ENCODE measurements around the gene HEXA.

HEXA gene

DNA sequence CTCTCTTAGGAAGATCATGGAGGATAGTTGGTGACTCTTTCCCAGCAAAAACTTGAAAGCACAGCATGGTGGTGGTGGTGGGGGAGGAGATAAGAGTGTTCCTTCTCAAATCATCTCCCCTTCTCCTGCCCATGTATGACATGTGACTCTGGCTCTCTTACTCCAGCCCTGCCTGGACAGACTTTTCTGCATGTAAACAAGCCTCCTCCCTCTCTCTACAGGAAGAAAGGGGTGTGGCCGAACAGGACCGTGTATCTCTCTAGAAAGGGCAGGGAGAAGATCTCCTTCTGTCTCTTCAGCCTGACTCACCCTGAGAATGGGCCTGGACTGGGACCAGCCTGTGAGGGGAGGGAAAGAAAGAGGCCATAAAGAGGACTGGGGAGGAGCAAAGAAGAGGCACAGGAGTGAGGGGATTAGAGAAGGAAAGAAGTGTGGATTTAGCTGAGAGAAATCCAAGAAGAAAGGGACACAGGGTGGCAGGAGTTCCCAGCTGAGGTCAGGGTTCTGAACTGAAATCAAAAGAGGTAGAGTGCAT, 57.3 kb downstream of the HEXA start:
- no peak for DNase-seq

DNA sequence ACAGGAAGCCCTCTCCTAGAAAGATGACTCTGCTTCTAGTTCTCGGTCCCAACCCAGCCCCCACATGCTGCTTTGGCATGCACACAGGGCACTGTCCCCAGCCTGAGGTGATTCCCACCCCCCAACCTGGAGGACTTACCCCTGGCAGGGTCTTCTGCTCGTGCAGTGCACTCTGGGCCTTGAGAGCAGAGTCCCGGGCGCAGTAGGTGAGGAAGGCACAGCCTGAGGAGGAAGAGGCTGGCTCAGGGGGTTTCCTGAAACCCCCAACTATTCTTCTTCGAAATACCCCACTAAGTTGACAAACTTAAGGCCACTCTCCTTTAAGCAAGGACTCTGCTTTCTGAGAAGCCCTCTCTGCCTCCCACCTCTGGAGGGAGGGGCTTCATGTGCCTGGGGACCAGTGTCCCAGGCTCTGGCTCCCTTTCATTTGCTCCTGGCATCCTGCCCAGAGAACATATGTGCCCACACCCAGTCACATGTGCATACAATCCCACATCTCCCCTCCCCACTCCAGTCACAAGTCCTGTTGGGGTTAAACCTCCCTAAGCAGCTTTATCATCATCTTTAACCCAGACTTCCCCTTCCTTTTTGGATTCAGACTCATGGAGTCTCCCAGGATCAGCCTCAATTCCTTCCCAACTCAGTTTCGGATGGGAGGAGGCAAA, 60.0 kb downstream of the HEXA start:
- DNase-seq: peak; percentile 7

DNA sequence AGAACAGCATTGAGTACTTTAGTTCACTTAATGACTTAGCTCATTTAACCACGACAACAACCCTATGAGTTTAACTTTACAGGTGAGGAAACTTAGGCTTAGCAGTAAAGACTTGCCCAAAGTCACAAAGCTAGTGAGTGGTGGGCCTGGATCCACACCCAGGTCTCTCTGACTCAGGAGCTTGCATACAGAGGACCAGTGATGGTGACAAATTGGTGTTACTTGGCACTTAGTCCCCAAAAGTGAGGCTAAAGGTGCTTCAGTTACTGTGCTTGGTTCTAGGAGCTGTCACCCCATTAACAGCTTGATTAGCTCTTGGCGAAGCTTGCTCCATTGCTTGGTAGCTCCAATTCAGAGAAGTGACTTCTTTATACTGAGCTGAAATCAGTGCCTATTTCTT, 61.9 kb downstream of the HEXA start:
- no peak for DNase-seq

DNA sequence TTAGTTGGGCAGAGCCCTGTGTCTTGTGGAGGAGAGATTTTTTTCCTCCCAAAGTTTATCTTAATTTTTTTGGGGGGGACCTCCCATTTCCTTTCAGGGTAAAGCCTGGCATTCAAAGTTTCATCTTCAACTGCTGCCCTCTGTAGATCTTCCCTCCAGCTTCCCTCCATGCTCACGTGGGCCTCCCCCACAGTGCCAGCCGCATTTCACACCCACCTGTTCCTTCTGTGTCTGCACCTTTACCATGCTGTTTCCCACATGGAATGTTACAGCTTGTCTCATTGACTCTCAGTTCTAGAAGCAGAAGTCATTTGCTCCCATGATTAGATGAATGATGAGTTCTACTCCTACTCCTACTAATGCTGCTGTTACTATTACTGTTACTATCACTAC, 62.4 kb downstream of the HEXA start:
- DNase-seq: no peak

DNA sequence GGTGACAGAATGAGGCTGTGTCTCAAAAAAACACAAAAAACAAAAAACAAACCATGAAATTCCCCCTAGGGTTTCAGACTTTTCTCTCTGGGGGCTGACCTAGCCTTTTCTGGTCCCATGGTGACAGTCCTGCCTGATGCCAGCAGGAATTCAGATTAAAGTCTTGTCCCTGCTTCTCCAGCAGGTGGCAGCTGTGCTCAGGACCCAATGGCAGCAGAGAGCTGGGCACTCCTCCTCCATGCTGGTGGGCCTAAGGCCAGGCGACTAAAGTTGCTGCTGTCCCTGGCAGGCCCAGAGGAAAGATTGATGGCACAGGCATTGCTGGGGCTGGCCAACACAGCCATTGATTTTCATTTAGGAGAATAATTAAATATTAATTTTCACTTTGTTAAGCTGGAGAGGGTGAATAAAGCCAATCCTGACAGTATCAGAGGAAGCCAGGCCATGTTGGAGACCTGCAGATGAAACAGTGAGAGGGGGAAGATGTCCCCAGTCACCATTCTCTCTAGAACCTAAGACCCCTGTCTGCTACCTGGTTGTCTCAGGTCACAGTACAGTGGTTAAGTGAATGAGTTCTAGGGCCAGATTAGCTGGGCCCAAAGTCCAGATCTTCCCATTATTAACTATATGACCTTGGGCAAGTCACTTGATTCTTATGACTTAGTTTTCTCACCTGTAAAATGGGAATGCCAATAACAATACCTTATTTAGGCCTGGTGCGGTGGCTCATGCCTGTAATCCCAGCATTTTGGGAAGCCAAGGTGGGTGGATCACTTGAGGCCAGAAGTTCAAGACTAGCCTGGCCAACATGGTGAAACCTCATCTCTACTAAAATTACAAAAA, 63.0 kb downstream of the HEXA start:
- peak; percentile 17 for DNase-seq

DNA sequence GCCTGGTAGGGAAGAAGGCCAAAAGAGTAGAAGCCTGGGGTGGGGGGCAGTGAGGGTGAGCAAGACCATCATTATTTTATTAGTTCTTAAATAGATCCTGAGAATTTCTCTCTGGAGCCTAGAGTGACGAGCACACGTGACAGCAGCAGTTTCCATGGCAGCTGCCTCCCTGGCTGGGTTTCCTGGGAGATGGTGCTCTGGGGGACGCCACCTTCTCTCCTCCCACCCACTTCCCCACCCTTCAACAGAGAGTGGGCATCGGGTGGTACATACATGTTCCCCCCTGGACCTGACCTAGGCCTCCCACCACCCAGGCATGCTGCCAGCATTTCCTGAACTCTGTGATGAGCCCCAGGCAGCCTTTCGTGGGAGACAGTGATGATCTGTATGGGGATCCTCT, 68.8 kb downstream of the HEXA start:
- DNase-seq: no peak

DNA sequence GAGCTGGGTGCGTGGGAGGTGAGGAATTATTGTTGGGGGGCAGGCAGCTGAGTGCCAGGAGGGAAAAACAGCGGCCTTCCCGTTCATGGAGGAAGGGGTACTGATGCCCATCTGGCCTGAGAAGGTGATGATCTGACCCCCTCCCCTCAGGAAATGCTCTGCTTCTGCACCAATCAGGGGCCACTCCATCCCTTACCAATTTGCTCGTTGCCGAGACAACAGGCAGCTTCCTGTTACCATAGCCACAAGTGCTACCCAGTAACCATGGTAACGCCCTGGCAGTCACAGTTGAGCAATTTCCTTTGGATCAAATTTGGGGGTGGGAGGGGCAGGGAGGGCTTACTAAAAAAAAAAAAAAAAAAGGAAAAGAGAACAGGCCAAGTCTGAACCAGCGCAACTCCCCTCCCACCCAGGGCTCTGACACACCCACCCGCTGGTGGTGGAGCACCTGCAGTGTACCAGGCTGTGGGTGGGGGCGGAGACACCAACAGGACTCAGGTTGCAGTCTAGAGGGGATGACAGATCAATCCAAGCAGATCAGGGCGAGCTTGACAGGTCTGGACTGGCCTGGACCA, 69.5 kb downstream of the HEXA start:
- no peak for DNase-seq

DNA sequence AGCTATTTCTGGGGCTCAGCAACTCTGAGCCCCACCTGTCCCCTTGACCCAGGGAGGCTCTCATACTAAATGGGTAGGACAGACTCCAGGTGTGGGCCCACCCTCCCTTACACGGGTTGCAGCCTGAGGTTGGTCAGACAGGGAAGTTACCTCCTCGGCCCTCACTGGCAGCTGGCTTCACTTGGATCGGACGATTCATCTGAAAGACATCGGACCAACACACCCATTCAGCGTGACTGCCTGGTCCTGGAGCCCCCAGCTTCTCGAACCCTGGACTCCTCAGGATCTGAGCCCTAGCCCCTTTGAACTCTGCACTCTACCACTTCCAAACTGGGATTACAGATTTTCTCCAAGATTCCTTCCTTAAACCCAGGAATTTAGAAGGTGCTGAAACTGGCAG, 71.2 kb downstream of the HEXA start:
- DNase-seq: no peak

DNA sequence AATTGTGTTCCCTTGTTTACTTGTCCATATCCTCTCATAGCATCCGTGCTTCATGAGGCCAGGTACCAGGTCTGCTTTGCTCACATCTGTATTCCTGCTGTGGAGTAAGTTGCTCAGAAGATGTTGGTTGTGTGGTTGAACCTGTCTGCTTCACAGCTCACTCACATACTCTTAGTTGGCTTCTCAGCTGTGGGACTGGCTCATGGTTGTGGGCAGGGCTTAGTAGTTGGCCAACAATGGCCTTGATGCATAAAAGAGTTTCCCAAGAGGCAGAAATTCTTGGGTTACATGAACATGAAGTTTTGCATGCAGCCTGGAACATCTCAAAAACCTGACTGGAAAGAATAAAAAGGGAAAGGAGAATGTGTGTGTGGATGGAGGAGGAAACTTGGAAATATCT, 72.9 kb downstream of the HEXA start:
- DNase-seq: no peak

All from NCI-H1092 treated with DMSO at 0.1 percent for 48 hours (cell line).